Measurements from ENCODE around the gene DSE.
A peak's percentile ranks its signal among the peaks of the same experiment; 100 is the strongest.
"Not testable (repeated sequence)": the region's sequence is repeated elsewhere in the genome, so short reads cannot be mapped to it uniquely, and the experiment has no call there.

The DSE gene

DNA sequence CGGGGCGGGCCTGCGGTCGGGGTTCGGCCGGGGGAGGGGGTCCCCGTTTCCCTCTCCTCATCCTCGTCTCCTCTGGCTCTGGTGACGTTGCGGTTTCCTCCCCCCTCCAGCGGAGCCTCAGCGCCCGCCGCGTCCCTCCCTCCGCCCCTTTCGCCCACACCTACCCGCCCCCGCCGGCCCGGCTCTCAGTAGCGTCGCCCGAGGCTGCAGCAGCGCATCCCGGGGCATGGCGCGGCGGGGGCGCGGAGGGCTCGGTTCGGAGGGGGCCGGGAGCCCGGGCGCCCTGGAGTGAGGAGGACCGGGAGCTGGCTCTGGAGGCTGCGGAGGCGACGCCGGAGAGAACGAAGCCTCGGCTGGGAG, at the start of gene DSE:
Gene DSE, plus strand, starts transcription at position 188 of the 360 bp plus-strand sequence. CDS start 28,304 bp downstream, outside the sequence.
- FAIRE-seq, result no peak

- not testable (repeated sequence) for FAIRE-seq
These were observed 48.8 kb upstream of the DSE start for GRCh38 chr6:116321933-116322332.

- no peak for FAIRE-seq
These were observed 46.9 kb upstream of the DSE start for GRCh38 chr6:116323863-116324262.

DNA sequence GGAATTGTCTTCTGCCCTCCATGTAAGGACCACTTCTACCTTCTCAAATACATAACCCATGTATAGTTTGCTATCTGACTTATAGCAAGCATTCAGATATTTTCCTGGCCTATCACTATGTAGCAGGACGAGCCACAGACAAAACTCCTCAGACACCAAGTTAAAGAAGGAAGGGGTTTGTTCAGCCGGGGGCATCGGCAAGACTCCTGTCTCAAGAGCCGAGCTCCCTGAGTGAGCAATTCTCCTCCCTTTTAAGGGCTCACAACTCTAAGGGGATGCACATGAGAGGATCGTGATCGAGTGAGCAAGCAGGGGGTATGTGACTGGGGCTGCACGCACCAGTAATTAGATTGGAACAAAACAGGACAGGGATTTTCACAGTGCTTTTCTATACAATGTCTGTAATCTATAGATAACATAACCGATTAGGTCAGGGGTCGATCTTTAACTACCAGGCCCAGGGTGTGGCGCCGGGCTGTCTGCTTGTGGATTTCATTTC, 45.1 kb upstream of the DSE start:
- FAIRE-seq, result not testable (repeated sequence)

- FAIRE-seq, result no peak
These were observed 44.5 kb upstream of the DSE start for GRCh38 chr6:116326181-116326671.

DNA sequence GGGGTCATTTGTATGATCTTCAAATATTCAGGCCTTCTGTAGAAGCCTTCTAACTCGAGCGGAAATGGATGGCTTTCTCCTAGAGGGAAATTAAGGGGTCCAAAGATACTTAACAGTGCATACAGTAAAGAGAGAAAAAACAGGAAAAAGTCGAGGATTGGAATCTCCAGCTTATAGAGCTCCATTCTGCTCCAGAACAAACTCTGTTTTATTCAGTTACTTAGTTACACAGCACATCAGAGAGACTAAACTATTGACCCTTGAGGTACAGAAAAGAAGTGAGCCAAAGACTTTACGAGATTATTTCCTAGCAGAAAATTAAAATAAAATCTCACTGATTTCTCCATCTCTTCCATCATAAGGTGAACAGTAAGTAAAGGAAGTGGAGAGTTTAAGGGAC, 43.8 kb upstream of the DSE start:
- FAIRE-seq, result no peak

DNA sequence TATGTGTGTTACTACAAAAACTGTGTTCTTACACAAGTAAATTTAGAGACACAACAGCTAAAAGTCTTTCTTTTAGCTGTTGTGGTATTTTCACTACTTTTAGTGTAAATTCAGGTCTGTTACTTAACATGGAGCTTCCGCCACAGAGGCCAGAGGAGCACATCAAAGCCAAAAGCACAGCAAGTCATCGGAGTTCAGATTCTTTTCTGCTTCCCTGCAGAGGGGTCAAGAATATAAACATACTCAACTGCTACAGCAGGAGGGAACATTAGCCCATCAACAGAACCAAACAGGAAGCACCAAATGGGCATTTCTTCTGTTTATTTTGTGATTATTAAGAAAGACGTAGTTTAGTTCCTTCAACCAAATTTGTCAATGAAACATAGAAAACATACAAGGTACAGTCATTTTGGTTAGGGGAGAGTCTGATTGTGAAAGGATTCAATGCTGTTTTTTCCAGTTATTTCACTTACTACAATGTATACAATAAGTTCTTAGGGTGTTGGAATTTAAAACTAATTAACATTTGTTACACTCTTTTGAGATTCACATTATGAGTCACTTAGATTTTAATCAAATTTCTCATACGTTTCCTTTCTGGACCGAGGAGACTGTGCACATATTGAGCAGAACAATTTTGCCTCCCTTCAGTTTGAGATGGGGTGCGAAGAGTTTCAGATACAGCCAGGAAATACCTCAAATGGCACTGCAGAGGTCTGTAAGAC, 42.8 kb upstream of the DSE start:
- FAIRE-seq, result no peak

DNA sequence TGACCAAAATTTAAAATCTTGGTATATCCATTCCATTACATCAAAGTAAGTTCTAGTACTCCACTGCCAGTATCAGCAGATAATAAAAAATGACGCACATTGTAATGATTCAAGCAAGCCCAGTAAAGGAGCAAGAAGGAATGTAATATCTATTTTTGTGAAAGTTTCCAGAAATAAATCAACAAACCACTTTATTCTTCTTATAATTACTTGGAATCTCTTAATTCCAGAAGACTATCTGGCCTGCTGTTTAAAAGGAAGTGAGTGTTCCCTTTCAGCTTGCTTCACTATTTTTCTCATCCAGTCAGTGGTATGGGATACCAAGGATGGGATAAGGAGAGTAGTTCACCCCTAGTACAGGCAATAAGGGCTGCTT, 42.2 kb upstream of the DSE start:
- no peak for FAIRE-seq

GRCh38 chr6:116329156-116329555, 41.6 kb upstream of the DSE start:
- no peak for FAIRE-seq

- FAIRE-seq, result no peak
These were observed 40.2 kb upstream of the DSE start for GRCh38 chr6:116330511-116330910.

DNA sequence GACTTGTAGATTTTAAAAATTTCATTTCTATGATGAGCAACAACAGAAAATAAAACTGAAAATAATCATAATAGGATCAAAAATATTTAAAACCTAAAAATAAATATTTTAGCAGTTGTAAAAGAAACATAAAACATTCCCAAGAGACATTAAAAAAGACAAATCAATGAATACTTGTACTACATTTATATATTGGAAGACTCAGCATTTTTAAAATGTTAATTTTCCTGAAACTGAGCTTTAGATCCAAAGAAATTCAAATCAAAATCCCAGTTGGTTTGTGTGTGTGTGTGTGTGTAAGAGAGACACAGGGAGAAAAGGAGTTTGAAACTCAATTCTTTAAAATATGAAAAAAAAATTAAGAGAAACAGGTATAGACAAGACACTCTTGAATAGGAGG, 38.7 kb upstream of the DSE start:
- FAIRE-seq, result peak; percentile 50

DNA sequence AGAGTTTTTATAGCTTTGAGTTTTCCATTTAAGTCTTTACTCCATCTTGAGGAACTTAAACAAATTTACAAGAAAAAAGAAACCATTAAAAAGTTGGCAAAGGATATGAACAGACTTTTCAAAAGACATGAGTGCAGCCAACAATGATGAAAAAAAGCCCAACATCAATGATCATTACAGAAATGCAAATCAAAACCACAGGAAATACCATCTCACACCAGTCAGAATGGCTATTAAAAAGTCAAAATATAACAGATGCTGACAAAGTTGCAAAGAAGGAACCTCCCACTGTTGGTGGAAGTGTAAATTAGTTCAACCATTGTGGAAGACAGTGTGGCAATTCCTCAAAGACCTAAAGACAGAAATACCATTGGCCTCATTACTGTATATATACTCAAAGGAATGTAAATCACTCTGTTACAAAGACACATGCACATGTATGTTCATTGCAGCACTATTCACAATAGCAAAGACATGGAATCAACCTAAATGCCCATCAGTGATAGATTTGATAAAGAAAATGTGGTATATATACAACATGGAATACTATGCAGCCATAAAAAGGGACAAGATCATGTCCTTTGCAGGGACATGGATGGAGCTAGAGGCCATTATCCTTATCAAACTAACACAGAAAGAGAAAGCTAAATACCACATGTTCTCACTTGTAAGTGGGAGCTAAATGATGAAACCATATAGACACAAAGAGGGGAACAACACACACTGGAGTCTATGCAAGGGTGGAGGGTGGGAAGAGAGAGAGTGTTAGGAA, 35.9 kb upstream of the DSE start:
- not testable (repeated sequence) for FAIRE-seq

DNA sequence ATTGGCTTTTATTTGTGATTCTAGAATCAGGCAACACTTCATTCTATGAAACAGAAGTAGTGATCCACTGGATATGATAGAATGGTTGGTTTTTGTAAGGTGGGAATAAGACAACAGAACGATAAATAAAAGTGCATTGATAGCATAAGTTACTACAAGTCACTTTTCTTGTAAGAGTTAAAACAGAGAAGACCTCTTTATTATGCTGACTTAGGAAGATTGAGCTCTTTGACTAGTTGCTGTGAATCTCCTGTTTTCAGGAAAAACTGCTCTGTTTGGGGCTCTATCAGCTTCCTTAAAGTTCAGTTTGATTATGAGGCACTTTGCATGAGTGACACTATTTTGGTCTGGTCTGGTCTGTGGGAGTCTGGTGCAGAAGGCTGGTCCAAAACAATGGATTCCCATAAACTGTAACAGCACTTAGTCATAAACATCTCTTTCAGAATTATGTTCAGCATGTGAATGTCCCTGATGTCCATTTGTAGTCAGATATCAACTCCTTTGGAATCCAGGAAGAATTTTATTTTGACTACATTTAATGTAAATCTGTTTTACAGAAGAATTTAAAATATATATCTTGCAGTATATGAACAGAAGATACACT, 35.0 kb upstream of the DSE start:
- no peak for FAIRE-seq

DNA sequence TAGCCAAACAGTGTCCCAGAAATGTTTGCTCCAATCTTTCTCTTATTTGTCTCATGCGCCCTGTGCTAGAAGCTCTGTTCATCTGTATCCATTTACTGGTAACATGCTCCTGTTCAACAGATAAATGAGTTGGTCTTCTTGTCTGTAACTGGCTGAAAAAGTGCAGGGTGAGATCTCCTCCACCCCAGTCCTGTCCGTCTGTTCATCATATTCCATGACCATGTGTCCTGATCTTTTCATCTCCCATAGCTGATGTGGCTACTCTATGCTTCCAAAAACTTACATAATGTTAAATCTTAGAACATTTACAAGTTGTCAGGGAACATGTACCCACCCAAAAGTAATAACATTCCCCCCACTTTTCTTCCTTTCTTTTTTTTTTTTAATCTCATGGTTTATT, 31.8 kb upstream of the DSE start:
- FAIRE-seq, result no peak

DNA sequence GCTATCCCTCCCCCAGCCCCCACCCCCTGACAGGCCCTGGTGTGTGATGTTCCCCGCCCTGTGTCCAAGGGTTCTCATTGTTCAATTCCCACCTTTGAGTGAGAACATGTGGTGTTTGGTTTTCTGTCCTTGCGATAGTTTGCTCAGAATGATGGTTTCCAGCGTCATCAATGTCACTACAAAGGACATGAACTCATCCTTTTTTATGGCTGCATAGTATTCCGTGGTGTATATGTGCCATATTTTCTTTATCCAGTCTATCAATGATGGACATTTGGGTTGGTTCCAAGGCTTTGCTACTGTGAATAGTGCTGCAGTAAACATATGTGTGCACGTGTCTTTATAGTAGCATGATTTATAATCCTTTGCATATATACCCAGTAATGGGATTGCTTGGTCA, 30.1 kb upstream of the DSE start:
- FAIRE-seq, result not testable (repeated sequence)

GRCh38 chr6:116349216-116349615, 21.5 kb upstream of the DSE start:
- FAIRE-seq, result no peak

- FAIRE-seq, result no peak
These were observed 19.6 kb upstream of the DSE start for GRCh38 chr6:116351101-116351500.

DNA sequence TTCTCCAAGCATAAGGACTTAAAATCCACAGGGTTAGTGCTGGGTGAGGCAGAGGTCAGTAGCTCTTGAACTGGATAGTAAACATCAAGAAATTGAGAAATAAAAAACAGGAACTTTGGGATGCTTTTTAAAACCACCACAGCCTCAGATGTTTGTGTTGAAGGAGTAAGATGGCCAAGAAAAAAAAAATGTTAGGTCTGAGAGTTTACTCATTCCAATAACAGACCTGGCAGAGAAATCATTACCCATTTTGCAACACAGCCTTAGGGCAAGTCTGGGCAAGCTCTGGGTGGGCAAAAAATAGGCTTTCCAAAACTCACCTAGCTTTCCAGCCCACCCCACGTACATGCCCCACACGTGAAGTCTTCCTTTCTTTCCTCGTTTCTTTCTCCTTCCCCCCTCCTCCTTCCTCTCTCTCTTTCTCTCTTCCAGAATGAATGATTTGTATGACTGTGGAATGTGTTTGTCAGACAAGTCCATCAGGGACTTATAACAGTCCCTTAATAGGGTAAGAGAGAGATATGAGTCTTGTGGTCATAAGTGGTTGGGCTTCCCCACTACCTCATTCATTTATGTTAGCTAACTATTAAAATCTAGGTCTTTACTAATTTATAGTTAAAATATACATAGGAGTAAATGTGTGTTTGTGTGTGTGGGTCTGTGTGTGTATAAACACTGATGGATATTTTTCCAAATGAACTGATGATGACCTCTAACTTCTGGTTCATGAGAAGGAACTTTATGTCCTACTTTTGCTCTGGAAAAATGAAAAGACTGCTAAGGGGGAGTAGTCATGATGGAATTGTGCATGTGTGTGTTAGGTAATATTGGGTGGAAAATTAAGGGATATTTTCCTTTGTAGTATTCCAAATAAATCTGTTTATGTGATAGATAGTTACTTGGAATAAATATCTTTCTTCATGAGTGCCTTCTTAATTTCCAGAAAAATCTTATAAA, 18.0 kb upstream of the DSE start:
- no peak for FAIRE-seq

- no peak for FAIRE-seq
These were observed 16.5 kb upstream of the DSE start for GRCh38 chr6:116354236-116354635.

DNA sequence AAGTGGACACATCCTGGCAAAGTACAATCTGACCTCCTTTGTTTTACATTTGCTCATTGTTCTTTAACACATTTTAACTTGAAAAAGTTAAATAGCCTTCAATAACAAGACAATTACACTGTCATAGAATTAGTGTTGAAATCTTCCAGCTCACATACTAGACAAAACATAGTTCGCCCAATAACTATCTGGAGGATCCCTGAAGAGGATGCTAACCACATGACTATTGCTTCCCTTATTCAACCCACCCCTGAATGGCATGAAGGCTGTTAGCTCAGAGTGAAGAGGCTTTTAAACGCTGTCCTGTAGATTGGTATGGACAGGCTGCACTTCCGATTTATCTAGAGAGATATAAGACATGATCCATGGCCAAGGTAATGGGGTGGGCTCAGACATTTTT, 15.0 kb upstream of the DSE start:
- peak; percentile 82 for FAIRE-seq

DNA sequence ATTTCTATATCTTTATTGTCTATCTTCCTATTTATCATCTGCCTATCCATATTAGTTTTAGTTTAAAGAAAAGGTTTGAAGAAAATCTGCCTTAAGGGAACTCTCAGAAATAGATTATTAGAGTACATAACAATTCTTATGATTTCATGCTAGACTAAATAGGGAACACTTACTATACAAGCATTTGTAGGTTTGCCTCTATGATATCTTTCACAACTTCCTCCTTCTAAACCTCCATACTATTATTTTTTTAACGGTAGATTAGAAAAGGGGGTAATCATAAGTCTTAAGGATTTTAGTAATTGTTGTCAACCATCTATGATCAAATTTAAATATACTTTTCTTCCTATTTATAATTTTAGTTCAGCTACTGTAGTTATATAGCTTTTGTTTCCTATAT, 11.6 kb upstream of the DSE start:
- FAIRE-seq, result no peak

DNA sequence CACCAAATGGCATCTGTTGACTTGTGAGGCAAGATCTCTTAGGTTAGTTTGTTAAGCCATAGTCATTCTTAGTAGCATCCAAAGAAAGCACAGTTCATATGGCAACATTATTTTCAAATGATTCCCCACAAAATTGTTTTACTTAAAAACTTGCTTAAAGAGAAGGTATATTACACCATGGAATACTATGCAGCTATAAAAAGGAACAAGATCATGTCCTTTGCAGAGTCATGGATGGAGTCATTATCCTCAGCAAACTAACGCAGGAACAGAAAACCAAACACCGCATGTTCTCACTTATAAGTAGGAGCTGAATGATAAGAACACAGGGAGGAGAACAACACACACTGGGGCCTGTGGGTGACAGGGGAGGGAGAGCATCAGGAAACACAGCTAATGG, 10.9 kb upstream of the DSE start:
- FAIRE-seq, result no peak
